HG03139 (cell line): ENCODE data around the gene NASP.
"Not testable (repeated sequence)": the region's sequence is repeated elsewhere in the genome, so short reads cannot be mapped to it uniquely, and the experiment has no call there.

Experiments used
- ATAC-seq: cut with Tn5 transposase; IDR thresholded peaks from one replicate; pipeline ENCODE4 v1.9.1; 2021; ENCODE audit not compliant: unreplicated experiment

The NASP gene

DNA sequence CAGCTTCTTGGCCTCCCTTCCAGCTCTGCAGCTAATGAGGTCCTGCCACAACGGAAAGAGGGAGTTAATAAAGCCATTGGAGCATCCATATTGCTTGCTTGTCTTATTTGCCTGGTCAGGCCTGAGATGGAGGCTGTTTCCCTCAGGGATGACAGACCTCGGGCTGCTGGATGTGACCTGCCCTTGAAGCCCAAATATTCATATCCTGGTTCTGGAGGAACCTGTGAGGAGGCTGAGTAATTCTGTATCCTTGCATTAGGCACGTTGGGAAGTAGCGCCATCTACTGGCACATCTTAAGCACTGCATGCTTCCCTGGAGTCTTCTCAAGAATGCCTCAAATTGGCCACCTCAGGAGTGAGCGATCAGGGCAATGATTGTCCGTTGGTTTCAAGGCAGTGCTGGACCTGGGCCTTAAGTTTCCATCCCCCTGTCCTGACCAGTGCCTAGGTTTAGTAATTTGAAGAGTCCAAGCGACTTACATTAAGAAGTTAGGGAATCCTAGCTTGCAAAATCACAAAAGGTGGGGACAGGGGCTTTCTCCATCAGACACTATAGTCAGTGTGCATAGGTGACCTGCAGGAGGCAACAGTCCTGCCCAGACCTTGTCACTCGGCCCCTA lies 13.8 kb upstream of the NASP start:
- ATAC-seq: peak; percentile 48

DNA sequence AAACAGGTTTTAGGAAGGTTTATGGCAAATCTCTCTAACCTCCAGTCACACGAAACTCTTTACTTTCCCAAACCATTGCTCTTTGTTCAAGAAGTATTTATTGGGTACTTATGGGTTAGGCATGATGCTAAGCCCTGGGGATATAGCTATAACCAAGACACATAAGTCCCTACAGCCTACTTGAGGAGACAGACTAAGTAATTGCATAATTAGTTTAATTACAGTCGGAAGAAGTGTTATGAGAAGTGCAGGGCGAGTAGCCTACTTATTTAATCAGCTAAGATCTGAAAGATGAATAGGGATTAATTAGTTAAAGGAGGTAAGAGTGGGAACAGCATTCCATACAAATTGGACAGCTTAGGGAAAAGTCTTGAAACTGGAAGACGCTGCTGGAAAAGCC lies 13.2 kb upstream of the NASP start:
- no peak for ATAC-seq

DNA sequence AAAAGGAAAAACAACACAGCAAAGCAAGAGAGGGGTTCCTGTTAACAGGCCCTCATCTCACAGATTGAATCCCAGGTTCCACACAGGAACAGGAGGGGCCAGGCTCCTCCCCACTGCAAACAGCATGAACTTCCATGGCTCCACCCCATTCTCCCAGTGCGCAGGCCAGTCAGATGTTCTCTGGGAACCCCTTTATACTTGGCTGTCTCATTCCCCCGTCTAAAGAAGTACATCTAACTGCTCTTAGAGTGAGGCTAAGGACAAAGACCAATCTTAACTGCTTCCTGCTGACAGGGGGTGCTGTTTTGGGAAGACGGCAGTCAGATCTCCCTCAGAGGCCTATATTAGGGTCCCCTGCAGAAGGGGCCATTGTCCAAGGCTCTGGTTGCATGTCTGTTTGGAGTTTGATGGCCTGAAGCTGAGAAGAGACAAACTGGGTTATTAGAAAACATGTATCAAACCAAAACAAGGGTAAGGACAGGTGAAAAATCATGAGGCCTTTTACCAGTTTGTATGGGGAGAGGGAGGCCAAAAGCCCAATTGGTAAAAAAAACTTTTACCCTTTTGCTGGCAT lies 10.5 kb upstream of the NASP start:
- ATAC-seq: no peak

DNA sequence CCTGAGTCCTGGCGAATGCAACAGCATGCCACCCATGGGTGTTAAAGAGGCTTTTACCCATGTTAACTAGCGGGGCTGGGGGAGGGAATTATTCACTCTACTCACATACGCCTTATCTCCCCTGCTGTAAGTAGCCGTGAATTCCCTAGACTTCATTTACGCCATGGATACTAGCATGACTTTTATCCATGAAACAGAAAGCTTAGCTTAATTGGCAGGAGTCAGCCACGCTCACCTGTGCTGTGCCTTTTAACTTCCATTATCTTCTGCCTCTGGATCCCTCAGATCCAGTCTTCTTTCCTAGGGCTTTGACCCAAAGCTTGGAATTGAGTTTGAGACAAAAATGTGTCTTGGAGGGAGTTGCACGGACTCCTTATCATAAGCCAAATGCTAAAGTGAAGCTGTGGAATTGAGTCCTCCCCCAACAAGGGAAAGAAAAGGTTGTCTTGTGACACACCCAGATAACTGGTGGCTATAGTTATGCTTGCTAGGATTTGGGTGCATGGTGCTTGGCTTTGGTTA lies 9.7 kb upstream of the NASP start:
- ATAC-seq: no peak

GRCh38 chr1:45583264-45583665 lies 576 bp upstream of the NASP start:
- ATAC-seq: peak; percentile 69

DNA sequence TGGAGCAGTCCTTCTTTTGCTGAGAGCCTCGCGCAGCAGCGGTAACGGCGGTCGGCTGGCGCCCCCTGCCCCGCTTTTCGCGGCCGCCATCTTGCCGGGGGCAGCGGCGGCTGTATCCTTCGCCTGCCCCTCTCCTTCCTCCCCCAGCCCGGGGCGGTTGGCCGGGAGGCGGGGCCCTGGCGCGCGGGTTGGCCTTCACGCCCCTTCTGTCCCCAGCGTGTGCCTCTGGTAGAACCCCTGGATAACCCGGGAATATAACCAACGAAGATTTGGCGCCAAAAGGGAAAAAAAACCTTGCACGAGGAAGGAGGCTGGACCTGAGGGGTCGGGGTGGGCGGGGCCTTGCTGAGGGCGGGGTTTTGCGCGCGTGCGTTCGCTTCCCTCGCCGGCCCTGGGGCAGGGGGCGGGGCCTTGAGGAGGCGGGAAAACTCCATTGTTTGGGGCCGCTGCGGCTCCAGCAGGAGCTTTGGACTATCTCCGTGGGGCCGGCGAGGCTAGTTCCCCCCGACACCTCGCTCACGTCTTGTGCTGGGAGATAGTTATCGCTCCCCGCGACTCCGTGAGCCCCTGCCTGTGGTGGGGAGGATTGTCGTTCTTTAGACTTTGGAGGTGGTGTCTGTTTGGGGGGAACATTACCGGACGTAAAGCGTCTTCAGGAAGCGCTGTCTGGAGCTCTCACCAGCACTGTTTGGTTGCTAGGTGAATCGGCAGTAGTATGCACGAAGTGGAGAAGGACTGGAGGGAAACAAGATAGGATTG lies 689 bp downstream of the NASP start:
- peak; percentile 25 for ATAC-seq

GRCh38 chr1:45585110-45585426 lies 1.2 kb downstream of the NASP start:
- ATAC-seq: no peak

- no peak for ATAC-seq
Measured at GRCh38 chr1:45585496-45586075, 1.7 kb downstream of the NASP start.

GRCh38 chr1:45586769-45587168 lies 2.9 kb downstream of the NASP start:
- no peak for ATAC-seq

- ATAC-seq: no peak
Measured at GRCh38 chr1:45589861-45590260, 6.0 kb downstream of the NASP start.

DNA sequence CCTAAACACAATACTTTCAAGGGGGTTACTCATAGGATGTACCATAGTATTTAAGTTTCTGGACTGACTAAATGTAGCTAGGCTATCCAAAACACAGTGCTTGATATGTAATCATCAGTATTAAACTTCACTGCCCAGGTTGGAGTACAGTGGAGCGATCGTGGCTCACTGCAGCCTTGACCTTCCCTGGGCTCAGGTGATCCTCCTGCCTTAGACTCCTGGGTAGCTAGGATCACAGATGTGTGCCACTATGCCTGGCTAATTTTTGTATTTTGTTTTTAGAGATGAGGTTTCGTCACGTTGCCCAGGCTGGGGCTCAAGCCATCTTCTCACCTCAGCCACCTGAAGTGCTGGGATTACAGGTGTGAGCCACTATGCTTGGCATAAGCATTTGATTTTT lies 10.6 kb downstream of the NASP start:
- ATAC-seq: no peak

- ATAC-seq: not testable (repeated sequence)
Measured at GRCh38 chr1:45596765-45597164, 12.9 kb downstream of the NASP start.

GRCh38 chr1:45604239-45604638 lies 20.4 kb downstream of the NASP start:
- ATAC-seq: no peak

DNA sequence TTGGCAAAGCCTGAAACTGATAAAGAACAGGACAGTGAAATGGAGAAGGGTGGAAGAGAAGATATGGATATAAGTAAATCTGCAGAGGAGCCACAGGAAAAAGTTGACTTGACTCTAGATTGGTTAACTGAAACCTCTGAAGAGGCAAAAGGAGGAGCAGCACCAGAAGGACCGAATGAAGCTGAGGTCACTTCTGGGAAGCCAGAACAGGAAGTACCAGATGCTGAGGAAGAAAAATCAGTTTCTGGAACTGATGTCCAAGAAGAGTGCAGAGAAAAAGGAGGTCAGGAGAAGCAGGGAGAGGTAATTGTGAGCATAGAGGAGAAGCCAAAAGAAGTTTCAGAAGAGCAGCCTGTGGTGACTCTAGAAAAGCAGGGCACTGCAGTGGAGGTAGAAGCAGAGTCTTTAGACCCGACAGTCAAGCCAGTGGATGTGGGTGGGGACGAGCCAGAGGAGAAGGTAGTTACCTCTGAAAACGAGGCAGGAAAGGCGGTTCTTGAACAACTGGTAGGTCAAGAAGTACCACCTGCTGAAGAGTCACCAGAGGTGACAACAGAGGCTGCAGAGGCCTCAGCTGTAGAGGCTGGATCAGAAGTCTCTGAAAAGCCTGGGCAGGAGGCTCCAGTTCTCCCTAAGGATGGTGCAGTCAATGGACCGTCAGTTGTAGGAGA lies 23.7 kb downstream of the NASP start:
- ATAC-seq: no peak

- ATAC-seq: no peak
Measured at GRCh38 chr1:45608175-45609156, 24.6 kb downstream of the NASP start.

DNA sequence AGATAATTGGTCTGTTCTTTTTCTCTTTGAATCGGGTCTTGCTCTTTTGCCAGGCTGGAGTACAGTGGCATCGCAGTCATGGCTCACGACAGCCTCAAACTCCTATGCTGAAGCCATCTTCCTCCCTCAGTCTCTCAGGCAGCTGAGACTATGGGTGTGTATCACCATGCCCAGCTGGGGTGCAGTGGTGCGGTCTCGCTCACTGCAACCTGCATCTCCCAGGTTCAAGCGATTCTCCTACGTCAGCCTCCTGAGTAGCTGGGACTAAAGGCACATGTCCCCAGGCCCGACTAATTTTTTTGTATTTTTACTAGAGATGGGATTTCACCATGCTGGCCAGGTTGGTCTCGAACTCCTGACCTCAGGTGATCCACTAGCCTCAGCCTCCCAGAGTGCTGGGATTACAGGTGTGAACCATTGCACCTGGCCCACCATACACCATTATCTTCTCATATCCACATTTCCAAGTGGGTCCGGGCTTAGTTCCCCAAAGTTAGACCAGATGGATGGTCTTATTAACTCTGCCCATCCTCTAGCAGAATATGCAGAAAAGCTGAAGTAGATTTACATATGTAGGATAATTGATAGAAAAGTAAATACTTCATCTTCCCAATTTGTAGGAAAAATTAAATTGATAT lies 26.9 kb downstream of the NASP start:
- ATAC-seq: no peak

GRCh38 chr1:45612941-45613579 lies 29.2 kb downstream of the NASP start:
- ATAC-seq: no peak

GRCh38 chr1:45615885-45616284 lies 32.0 kb downstream of the NASP start:
- no peak for ATAC-seq

DNA sequence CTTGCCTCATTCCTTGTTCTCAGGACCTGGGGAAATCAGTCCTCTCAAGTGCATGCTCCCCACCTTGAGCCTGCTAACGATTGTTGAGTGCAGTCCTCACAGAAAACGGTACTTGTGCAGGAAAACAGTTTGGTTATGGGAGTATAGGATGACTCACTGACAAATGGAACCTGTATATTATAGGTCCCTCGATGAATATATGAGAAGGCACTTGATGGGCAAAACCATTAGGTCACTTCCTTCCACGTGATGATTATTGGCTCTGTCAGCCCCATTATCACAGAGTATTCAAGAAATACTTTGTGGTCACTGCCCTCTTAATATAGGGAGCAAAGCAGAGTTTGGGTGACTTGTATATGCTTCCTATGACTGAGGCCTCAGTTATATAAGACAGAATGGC lies 33.8 kb downstream of the NASP start:
- ATAC-seq: no peak
